Stimulated activated CD4-positive, alpha-beta T cell treated with anti-CD3 and anti-CD28 coated beads, Interleukin-1b, Interleukin-23, amount 100 ng/mL, for 1 hour (primary cell): Measurements from ENCODE around the gene MINDY4.

Source experiments
- DNase-seq, 2 donors: peaks; one replicate each; pipeline ENCODE4 v3.0.0-alpha.2; 2020; ENCODE audit warnings: low read depth in 2 of 2

MINDY4 gene

GRCh38 chr7:30877015-30877769, 106.0 kb downstream of the MINDY4 start:
- DNase-seq = no peak

- no peak for DNase-seq
Measured at GRCh38 chr7:30877993-30878392, 106.8 kb downstream of the MINDY4 start.

GRCh38 chr7:30879139-30880124, 108.2 kb downstream of the MINDY4 start:
- DNase-seq = no peak

- DNase-seq = no peak
Measured at GRCh38 chr7:30880125-30880720, 109.0 kb downstream of the MINDY4 start.

GRCh38 chr7:30880941-30881340, 109.7 kb downstream of the MINDY4 start:
- DNase-seq = no peak

- DNase-seq = no peak
Measured at GRCh38 chr7:30881448-30881847, 110.2 kb downstream of the MINDY4 start.

GRCh38 chr7:30884881-30885280, 113.7 kb downstream of the MINDY4 start:
- DNase-seq = no peak

GRCh38 chr7:30886608-30887011, 115.4 kb downstream of the MINDY4 start:
- DNase-seq = no peak

- DNase-seq = no peak
Measured at GRCh38 chr7:30887464-30887872, 116.3 kb downstream of the MINDY4 start.

- no peak for DNase-seq
Measured at GRCh38 chr7:30888747-30889146, 117.5 kb downstream of the MINDY4 start.

- no peak for DNase-seq
Measured at GRCh38 chr7:30890226-30890625, 119.0 kb downstream of the MINDY4 start.

GRCh38 chr7:30893357-30893756, 122.1 kb downstream of the MINDY4 start:
- DNase-seq = no peak

GRCh38 chr7:30894009-30894408, 122.8 kb downstream of the MINDY4 start:
- no peak for DNase-seq

GRCh38 chr7:30894866-30895605, 123.8 kb downstream of the MINDY4 start:
- DNase-seq = no peak

GRCh38 chr7:30896036-30896435, 124.8 kb downstream of the MINDY4 start:
- no peak for DNase-seq

GRCh38 chr7:30896783-30897637, 125.8 kb downstream of the MINDY4 start:
- no peak for DNase-seq

GRCh38 chr7:30897770-30898169, 126.6 kb downstream of the MINDY4 start:
- DNase-seq = no peak

- DNase-seq = no peak
Measured at GRCh38 chr7:30898411-30898810, 127.2 kb downstream of the MINDY4 start.

- DNase-seq = no peak
Measured at GRCh38 chr7:30899066-30899465, 127.8 kb downstream of the MINDY4 start.

GRCh38 chr7:30899630-30900029, 128.4 kb downstream of the MINDY4 start:
- DNase-seq = no peak

- DNase-seq = no peak
Measured at GRCh38 chr7:30900053-30900452, 128.8 kb downstream of the MINDY4 start.
